ENCODE data around the gene AQP10. TPM values are rescaled to one million over a fixed set of nuclear protein-coding genes. Genes with fewer than 3 reads are reported as not detected.

Gene AQP10
- total and polyA plus RNA-seq, 9 of the 15 experiments (the other 6 are each of a cell fraction or from before 2014, with no cell fraction given) = 0.37 to 9.7 (median 1.9) TPM

DNA sequence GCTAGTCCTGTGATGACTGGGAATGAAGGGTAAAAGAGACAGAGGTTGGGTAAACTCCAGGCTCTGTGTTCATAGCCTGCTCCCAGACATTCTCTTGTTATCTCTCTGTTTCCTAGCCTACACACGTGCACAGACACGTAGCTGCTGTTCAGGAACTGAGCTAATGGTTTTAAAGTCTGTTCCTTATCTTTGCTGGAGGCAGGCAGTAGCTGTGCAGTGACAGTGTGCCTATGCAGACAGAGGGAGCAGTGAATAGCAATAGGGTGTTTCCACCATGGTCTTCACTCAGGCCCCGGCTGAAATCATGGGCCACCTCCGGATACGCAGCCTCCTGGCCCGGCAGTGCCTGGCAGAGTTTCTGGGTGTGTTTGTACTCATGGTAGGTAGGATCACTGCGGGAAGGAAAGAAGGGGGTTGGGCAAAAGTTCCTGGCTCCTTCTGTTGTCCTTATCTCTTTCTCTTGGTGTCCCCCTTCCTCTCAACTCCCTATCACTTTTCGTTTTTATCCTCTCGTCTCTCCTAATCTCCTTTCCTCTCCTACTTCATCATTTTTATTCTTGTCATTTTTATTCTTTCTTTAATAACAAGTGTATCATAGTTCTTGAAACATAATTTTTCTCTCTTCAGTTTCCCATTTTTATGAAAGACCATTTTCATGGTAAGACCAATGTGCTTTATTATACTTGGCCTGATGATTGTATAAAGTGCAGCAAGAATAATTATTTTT, at the start of gene AQP10 (continued):
- TF ChIP-seq, protein P1, sequence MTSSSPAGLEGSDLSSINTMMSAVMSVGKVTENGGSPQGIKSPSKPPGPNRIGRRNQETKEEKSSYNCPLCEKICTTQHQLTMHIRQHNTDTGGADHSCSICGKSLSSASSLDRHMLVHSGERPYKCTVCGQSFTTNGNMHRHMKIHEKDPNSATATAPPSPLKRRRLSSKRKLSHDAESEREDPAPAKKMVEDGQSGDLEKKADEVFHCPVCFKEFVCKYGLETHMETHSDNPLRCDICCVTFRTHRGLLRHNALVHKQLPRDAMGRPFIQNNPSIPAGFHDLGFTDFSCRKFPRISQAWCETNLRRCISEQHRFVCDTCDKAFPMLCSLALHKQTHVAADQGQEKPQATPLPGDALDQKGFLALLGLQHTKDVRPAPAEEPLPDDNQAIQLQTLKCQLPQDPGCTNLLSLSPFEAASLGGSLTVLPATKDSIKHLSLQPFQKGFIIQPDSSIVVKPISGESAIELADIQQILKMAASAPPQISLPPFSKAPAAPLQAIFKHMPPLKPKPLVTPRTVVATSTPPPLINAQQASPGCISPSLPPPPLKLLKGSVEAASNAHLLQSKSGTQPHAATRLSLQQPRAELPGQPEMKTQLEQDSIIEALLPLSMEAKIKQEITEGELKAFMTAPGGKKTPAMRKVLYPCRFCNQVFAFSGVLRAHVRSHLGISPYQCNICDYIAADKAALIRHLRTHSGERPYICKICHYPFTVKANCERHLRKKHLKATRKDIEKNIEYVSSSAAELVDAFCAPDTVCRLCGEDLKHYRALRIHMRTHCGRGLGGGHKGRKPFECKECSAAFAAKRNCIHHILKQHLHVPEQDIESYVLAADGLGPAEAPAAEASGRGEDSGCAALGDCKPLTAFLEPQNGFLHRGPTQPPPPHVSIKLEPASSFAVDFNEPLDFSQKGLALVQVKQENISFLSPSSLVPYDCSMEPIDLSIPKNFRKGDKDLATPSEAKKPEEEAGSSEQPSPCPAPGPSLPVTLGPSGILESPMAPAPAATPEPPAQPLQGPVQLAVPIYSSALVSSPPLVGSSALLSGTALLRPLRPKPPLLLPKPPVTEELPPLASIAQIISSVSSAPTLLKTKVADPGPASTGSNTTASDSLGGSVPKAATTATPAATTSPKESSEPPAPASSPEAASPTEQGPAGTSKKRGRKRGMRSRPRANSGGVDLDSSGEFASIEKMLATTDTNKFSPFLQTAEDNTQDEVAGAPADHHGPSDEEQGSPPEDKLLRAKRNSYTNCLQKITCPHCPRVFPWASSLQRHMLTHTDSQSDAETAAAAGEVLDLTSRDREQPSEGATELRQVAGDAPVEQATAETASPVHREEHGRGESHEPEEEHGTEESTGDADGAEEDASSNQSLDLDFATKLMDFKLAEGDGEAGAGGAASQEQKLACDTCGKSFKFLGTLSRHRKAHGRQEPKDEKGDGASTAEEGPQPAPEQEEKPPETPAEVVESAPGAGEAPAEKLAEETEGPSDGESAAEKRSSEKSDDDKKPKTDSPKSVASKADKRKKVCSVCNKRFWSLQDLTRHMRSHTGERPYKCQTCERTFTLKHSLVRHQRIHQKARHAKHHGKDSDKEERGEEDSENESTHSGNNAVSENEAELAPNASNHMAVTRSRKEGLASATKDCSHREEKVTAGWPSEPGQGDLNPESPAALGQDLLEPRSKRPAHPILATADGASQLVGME (CRISPR knock-in tag; IDR thresholded peaks at IDR 0.05) = no peak
- TF ChIP-seq RFX1 (IDR thresholded peaks at IDR 0.05) (peak; percentile 79), ILK (tag; IDR thresholded peaks at IDR 0.05; ENCODE audit: borderline replicate concordance, low read depth) (no peak), RNF219 (CRISPR knock-in tag; IDR thresholded peaks at IDR 0.05) (no peak), HDAC3 (IDR thresholded peaks at IDR 0.05; ENCODE audit: borderline replicate concordance, partially characterized antibody) (peak; percentile 79)
- TF ChIP-seq, protein P2, sequence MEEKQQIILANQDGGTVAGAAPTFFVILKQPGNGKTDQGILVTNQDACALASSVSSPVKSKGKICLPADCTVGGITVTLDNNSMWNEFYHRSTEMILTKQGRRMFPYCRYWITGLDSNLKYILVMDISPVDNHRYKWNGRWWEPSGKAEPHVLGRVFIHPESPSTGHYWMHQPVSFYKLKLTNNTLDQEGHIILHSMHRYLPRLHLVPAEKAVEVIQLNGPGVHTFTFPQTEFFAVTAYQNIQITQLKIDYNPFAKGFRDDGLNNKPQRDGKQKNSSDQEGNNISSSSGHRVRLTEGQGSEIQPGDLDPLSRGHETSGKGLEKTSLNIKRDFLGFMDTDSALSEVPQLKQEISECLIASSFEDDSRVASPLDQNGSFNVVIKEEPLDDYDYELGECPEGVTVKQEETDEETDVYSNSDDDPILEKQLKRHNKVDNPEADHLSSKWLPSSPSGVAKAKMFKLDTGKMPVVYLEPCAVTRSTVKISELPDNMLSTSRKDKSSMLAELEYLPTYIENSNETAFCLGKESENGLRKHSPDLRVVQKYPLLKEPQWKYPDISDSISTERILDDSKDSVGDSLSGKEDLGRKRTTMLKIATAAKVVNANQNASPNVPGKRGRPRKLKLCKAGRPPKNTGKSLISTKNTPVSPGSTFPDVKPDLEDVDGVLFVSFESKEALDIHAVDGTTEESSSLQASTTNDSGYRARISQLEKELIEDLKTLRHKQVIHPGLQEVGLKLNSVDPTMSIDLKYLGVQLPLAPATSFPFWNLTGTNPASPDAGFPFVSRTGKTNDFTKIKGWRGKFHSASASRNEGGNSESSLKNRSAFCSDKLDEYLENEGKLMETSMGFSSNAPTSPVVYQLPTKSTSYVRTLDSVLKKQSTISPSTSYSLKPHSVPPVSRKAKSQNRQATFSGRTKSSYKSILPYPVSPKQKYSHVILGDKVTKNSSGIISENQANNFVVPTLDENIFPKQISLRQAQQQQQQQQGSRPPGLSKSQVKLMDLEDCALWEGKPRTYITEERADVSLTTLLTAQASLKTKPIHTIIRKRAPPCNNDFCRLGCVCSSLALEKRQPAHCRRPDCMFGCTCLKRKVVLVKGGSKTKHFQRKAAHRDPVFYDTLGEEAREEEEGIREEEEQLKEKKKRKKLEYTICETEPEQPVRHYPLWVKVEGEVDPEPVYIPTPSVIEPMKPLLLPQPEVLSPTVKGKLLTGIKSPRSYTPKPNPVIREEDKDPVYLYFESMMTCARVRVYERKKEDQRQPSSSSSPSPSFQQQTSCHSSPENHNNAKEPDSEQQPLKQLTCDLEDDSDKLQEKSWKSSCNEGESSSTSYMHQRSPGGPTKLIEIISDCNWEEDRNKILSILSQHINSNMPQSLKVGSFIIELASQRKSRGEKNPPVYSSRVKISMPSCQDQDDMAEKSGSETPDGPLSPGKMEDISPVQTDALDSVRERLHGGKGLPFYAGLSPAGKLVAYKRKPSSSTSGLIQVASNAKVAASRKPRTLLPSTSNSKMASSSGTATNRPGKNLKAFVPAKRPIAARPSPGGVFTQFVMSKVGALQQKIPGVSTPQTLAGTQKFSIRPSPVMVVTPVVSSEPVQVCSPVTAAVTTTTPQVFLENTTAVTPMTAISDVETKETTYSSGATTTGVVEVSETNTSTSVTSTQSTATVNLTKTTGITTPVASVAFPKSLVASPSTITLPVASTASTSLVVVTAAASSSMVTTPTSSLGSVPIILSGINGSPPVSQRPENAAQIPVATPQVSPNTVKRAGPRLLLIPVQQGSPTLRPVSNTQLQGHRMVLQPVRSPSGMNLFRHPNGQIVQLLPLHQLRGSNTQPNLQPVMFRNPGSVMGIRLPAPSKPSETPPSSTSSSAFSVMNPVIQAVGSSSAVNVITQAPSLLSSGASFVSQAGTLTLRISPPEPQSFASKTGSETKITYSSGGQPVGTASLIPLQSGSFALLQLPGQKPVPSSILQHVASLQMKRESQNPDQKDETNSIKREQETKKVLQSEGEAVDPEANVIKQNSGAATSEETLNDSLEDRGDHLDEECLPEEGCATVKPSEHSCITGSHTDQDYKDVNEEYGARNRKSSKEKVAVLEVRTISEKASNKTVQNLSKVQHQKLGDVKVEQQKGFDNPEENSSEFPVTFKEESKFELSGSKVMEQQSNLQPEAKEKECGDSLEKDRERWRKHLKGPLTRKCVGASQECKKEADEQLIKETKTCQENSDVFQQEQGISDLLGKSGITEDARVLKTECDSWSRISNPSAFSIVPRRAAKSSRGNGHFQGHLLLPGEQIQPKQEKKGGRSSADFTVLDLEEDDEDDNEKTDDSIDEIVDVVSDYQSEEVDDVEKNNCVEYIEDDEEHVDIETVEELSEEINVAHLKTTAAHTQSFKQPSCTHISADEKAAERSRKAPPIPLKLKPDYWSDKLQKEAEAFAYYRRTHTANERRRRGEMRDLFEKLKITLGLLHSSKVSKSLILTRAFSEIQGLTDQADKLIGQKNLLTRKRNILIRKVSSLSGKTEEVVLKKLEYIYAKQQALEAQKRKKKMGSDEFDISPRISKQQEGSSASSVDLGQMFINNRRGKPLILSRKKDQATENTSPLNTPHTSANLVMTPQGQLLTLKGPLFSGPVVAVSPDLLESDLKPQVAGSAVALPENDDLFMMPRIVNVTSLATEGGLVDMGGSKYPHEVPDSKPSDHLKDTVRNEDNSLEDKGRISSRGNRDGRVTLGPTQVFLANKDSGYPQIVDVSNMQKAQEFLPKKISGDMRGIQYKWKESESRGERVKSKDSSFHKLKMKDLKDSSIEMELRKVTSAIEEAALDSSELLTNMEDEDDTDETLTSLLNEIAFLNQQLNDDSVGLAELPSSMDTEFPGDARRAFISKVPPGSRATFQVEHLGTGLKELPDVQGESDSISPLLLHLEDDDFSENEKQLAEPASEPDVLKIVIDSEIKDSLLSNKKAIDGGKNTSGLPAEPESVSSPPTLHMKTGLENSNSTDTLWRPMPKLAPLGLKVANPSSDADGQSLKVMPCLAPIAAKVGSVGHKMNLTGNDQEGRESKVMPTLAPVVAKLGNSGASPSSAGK (IDR thresholded peaks at IDR 0.05) = peak; percentile 51; the same call in 1 of the 2 replicates
